ENCODE measurements around the gene TOMM34. TPM values are rescaled to one million over a fixed set of nuclear protein-coding genes. Genes with fewer than 3 reads are reported as not detected.

The TOMM34 gene
- polyA plus RNA-seq, 1 donor (not counting 4 experiments of a cell fraction or from before 2014, with no cell fraction given), result 32.9 TPM

GRCh38 chr20:44928595-44928994 is 31.6 kb downstream of the TOMM34 start:
- peaks cover 11% of the 10 kb centered on the region for H3K4me1 ChIP-seq (ENCODE audit: control insufficient read depth, extremely low read depth, insufficient read depth, low read length)
- DNase-seq (ENCODE audit: low read depth, low spot score) (no peak), FAIRE-seq (no peak)
- no peak overlapping the region for H3K9ac ChIP-seq (ENCODE audit: control insufficient read depth, extremely low read depth, insufficient read depth, low read length)
- no peaks in the 10 kb centered on the region for H4K20me1 ChIP-seq (ENCODE audit: control insufficient read depth, extremely low read depth, insufficient read depth, low read length)
- H3K9me3 ChIP-seq (ENCODE audit: control insufficient read depth, low read depth, low read length), result no peaks in the 10 kb centered on the region
- H3K79me2 ChIP-seq (ENCODE audit: control insufficient read depth, insufficient read depth, low read length), result no peaks in the 10 kb centered on the region
- TF ChIP-seq CTCF (optimal IDR thresholded peaks at IDR 0.05 in 1 of 3, IDR thresholded peaks at IDR 0.05 in 1 of 3, conservative IDR thresholded peaks at IDR 0.05 in 1 of 3; ENCODE audit: extremely low read depth in 1 of 3, insufficient read depth in 2 of 3, low read length in 3 of 3) (no peak), EZH2 (IDR thresholded peaks at IDR 0.05; ENCODE audit: low read length) (no peak)
- H2AFZ ChIP-seq (ENCODE audit: control insufficient read depth, low read length), result no peak overlapping the region
- dilution Hi-C loops (cut with MboI; ENCODE audit: extremely low pct_ligation_motif_present, low sequenced_read_pairs), result no loop called here
- no peak overlapping the region for H3K4me2 ChIP-seq (ENCODE audit: control insufficient read depth, extremely low read depth, insufficient read depth, low read depth, low read length)
- H3K27me3 ChIP-seq (ENCODE audit: control insufficient read depth, extremely low read depth, insufficient read depth, low read length), result no peaks in the 10 kb centered on the region
- H3K9me1 ChIP-seq (ENCODE audit: control insufficient read depth, extremely low read depth, insufficient read depth, low read length), result peaks cover 3% of the 10 kb centered on the region
- H3K4me3 ChIP-seq (ENCODE audit: control insufficient read depth in 2 of 3, extremely low read depth in 1 of 3, insufficient read depth in 2 of 3, low read depth in 1 of 3, low read length in 3 of 3), result no peak overlapping the region
- H3K36me3 ChIP-seq (ENCODE audit: control insufficient read depth in 2 of 2, extremely low read depth in 1 of 2, insufficient read depth in 2 of 2, low read length in 2 of 2), result peaks cover 17 to 21% of the 10 kb centered on the region in 2 experiments
- H3K27ac ChIP-seq (ENCODE audit: control insufficient read depth, insufficient read depth, low read length), result no peak overlapping the region

- Histone ChIP-seq H3K4me2 (ENCODE audit: control insufficient read depth, extremely low read depth, insufficient read depth, low read depth, low read length) (no peak overlapping the region), H3K27ac (ENCODE audit: control insufficient read depth, insufficient read depth, low read length) (peak overlapping the region; percentile 3), H3K9ac (ENCODE audit: control insufficient read depth, extremely low read depth, insufficient read depth, low read length) (no peak overlapping the region), H3K4me1 (ENCODE audit: control insufficient read depth, extremely low read depth, insufficient read depth, low read length) (peaks cover 11% of the 10 kb centered on the region), H2AFZ (ENCODE audit: control insufficient read depth, low read length) (no peak overlapping the region), H3K79me2 (ENCODE audit: control insufficient read depth, insufficient read depth, low read length) (no peaks in the 10 kb centered on the region), H3K36me3 (ENCODE audit: control insufficient read depth in 2 of 2, extremely low read depth in 1 of 2, insufficient read depth in 2 of 2, low read length in 2 of 2) (peaks cover 10 to 12% of the 10 kb centered on the region in 2 experiments), H3K27me3 (ENCODE audit: control insufficient read depth, extremely low read depth, insufficient read depth, low read length) (no peaks in the 10 kb centered on the region), H4K20me1 (ENCODE audit: control insufficient read depth, extremely low read depth, insufficient read depth, low read length) (no peaks in the 10 kb centered on the region), H3K9me1 (ENCODE audit: control insufficient read depth, extremely low read depth, insufficient read depth, low read length) (peaks cover 3% of the 10 kb centered on the region), H3K9me3 (ENCODE audit: control insufficient read depth, low read depth, low read length) (no peaks in the 10 kb centered on the region), H3K4me3 (ENCODE audit: control insufficient read depth in 2 of 3, extremely low read depth in 1 of 3, insufficient read depth in 2 of 3, low read depth in 1 of 3, low read length in 3 of 3) (no peak overlapping the region)
- peak; percentile 13 for FAIRE-seq
- dilution Hi-C loops (cut with MboI; ENCODE audit: extremely low pct_ligation_motif_present, low sequenced_read_pairs), result no loop called here
- TF ChIP-seq CTCF (optimal IDR thresholded peaks at IDR 0.05 in 1 of 3, IDR thresholded peaks at IDR 0.05 in 1 of 3, conservative IDR thresholded peaks at IDR 0.05 in 1 of 3; ENCODE audit: extremely low read depth in 1 of 3, insufficient read depth in 2 of 3, low read length in 3 of 3) (no peak), EZH2 (IDR thresholded peaks at IDR 0.05; ENCODE audit: low read length) (no peak)
- no peak for DNase-seq (ENCODE audit: low read depth, low spot score)
Measured at GRCh38 chr20:44924541-44924940, 35.7 kb downstream of the TOMM34 start.

Measured in keratinocyte (primary cell).